Uterus (tissue), 2 donors: Measurements from ENCODE around the gene ZNF630.
"Not testable (repeated sequence)": the region's sequence is repeated elsewhere in the genome, so short reads cannot be mapped to it uniquely, and the experiment has no call there.

Experiments
- CTCF ChIP-seq, 4 experiments: fragments of 200-600 bp in 2 of 4; fragments of 450-650 bp in 2 of 4; sonication (generic) in 2 of 4; IDR thresholded peaks; one replicate each; pipeline ENCODE4 v1.5.1; 2016 to 2019; ENCODE audit warnings: antibody characterized with exemption in 4 of 4, mild to moderate bottlenecking in 2 of 4, moderate library complexity in 1 of 4
- POLR2A ChIP-seq, 2 donors: fragments of 450-650 bp; IDR thresholded peaks; one replicate each; pipeline ENCODE4 v1.6.1; 2016; ENCODE audit warnings: antibody characterized with exemption in 2 of 2, mild to moderate bottlenecking in 1 of 2, moderate library complexity in 1 of 2

DNA sequence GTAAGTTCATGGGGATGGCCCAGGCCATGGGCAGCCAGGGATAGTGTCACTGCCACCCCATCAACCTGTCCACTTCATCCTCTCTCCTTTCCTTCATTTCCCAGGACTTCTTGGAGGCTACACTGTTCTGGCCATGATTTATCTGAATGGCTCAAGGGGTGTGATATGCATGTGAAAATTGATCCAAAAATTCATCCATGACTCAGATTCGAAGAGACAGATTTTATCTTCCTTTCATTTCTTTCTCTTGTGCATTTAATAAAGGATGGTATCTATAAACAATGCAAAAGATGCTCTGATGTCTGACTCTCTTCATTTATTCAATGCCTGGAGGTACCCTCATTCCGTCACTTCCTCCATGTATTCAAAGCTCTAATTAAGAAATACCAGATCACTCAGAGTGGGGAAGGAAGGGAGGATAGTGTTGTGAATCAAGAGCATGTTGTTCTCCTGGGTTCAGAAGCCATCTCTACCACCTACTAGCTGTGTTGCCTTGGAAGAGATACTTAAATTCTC is 61.9 kb downstream of the ZNF630 start:
- TF ChIP-seq CTCF, POLR2A (IDR thresholded peaks at IDR 0.05): not testable (repeated sequence)
